K562 treated with DMSO at 1 percent for 4 hours (cell line): ENCODE results near the gene ITGBL1. TPM values are rescaled to one million over a fixed set of nuclear protein-coding genes. Genes with fewer than 3 reads are reported as not detected.

ENCODE experiments used
- total RNA-seq: library from RNA; unstranded; fragments of 300-600 nt; gene quantifications from 2 replicates; pipeline ENCODE4 v1.2.3, GENCODE V29; 2022; ENCODE audit not compliant: insufficient read depth

ITGBL1 gene, protein sequence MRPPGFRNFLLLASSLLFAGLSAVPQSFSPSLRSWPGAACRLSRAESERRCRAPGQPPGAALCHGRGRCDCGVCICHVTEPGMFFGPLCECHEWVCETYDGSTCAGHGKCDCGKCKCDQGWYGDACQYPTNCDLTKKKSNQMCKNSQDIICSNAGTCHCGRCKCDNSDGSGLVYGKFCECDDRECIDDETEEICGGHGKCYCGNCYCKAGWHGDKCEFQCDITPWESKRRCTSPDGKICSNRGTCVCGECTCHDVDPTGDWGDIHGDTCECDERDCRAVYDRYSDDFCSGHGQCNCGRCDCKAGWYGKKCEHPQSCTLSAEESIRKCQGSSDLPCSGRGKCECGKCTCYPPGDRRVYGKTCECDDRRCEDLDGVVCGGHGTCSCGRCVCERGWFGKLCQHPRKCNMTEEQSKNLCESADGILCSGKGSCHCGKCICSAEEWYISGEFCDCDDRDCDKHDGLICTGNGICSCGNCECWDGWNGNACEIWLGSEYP
- 0.51 TPM in 1 of 2 replicates, not detected in the other for total RNA-seq

DNA sequence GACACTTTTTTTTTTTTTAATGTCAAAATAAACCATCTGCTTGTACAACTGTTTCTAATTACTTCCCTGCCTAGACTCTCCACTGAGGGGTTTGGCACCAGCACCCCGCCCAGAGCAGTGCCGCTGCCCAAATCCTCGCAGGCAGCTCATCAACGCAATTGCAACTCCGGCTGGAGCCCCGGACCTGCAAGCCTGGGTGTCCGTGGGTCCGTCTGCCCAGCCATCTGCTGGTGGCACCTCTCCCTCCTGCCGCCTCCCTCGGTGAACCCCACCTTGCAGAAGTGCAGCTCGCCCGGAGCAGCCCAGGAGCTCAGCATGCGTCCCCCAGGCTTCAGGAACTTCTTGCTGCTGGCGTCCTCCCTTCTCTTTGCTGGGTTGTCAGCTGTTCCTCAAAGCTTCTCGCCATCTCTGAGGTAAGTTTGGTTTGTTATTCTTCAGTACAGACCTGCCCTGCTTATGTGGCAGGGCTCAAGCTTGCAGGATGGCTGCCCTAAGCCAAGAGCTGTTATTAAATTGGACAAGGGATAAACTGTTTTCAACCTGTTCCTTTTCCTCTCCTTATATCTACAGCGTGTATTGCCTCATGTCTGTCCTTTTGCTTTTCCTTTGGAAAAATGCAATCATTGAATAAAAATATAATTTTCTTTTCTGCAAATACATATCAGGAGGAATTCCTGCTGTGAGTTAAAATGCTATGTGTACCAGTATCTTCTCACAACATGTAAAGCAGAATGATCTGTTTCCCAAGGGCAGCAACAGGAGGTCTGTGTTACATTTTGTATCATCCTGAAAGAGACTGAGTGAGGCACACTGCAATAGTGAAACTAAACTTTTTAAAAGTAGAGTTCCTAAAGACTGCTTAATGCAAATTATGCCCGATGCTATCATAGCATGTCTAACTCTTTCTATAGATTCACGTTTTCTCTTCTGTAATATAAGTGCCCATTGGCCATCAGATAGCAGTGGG, at the start of gene ITGBL1:
TSS of gene ITGBL1 (plus strand) at position 157 of the 967 bp plus-strand sequence. CDS start at position 316, 159 bp downstream.

DNA sequence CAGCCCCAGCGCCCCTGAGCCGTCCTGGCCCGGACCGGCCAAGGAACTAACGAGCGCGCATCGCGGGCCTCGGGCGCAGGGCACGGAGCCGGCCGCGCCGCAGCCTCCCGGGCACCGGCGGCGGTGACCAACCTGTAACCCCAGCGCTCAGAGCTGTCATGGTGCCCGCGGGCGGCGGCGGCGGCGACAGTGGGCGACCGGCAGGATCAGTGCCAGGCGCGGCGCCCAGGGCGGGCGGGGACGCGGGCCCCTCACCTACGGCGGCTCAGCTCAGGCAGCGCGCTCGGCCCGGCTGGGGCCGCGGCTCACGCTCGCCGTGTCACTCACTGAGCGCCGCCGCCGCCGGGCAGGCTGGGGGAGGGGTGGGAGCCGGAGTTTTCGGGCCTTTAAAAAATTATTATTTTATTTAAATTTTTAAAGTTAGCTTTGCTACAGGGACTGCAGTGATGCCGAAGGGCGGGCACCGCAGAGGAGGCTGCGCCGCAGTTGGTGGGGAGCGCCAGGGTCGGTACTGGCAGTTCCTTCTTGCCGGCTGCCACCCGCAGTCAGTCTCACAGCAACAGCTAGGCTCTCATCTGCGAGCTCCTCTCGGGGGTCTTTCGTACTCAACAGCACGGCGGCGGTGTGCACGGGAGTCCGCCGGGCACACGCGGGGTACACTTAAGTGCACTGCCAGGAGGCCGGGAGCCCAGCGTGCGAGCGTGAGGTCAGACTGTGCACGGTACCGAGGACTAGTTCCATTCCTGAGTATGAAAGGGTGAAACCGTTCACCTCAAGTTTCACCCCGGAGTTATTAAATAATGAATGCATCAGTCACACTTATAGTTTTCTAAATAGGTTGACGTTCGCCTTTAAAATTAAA, 36.1 kb upstream of the ITGBL1 start, which contains the start of gene NALCN:
TSS of gene NALCN (minus strand) at position 328 of the 862 bp plus-strand sequence. CDS start 17,382 bp downstream, outside the sequence.

Other genes with a start within 250 kb of the ITGBL1 start
- not detected in 2 replicates for gene NALCN, start 36.2 kb upstream of the ITGBL1 start, total RNA-seq